Activated T-cell treated with anti-CD3 and anti-CD28 coated beads, Interleukin-2, amount 50 U/mL, for 4 hours (primary cell): Measurements from ENCODE around the gene CCDC7. TPM values are rescaled to one million over a fixed set of nuclear protein-coding genes. Genes with fewer than 3 reads are reported as not detected.
"Not testable (repeated sequence)": the region's sequence is repeated elsewhere in the genome, so short reads cannot be mapped to it uniquely, and the experiment has no call there.

Experiments used
- ATAC-seq, 2 donors: fragments of 200-7000 bp; cut with Tn5 transposase; one replicate each; pipeline ENCODE4 v1.10.0; 2021
- DNase-seq: peaks from one replicate; pipeline ENCODE4 v3.0.0-alpha.2; 2020
- H3K27me3 Mint-ChIP-seq: one replicate; pipeline ENCODE4 v1.8.0; 2021; ENCODE audit warnings: low read depth, mixed read lengths
- H3K36me3 Mint-ChIP-seq: one replicate; pipeline ENCODE4 v1.8.0; 2022; ENCODE audit warnings: mixed read lengths; ENCODE audit not compliant: insufficient read depth
- H3K4me1 Mint-ChIP-seq: one replicate; pipeline ENCODE4 v1.8.0; 2021; ENCODE audit warnings: low read depth, mixed read lengths
- H3K4me3 Mint-ChIP-seq: one replicate; pipeline ENCODE4 v1.8.0; 2021; ENCODE audit warnings: mild to moderate bottlenecking, moderate library complexity, mixed read lengths
- H3K9me3 Mint-ChIP-seq: one replicate; pipeline ENCODE4 v1.8.0; 2021; ENCODE audit warnings: mixed read lengths
- total RNA-seq, 3 donors: library from RNA; stranded (reverse); gene quantifications; one replicate each; pipeline ENCODE4 v1.2.1, GENCODE V29; 2021

CCDC7 gene
- total RNA-seq, 3 donors from 2014 or later, result 7.2 to 9.5 (median 8.8) TPM

GRCh38 chr10:32754900-32755299, 309.0 kb downstream of the CCDC7 start:
- H3K36me3 Mint-ChIP-seq, H3K27me3 Mint-ChIP-seq, ATAC-seq, H3K4me1 Mint-ChIP-seq, H3K4me3 Mint-ChIP-seq, DNase-seq: not testable (repeated sequence)
- peaks cover 22% of the 10 kb centered on the region for H3K9me3 Mint-ChIP-seq

GRCh38 chr10:32771217-32771616, 325.3 kb downstream of the CCDC7 start:
- DNase-seq (no peak), ATAC-seq (no peak)
- Mint-ChIP-seq H3K4me3 (no peak overlapping the region), H3K36me3 (peaks cover 11% of the 10 kb centered on the region), H3K4me1 (no peaks in the 10 kb centered on the region), H3K9me3 (peaks cover 57% of the 10 kb centered on the region), H3K27me3 (no peaks in the 10 kb centered on the region)

- ATAC-seq (no peak), DNase-seq (no peak)
- H3K4me3 Mint-ChIP-seq, result no peak overlapping the region
- peaks cover 11% of the 10 kb centered on the region for H3K36me3 Mint-ChIP-seq
- H3K4me1 Mint-ChIP-seq, result no peaks in the 10 kb centered on the region
- H3K9me3 Mint-ChIP-seq, result peaks cover 47% of the 10 kb centered on the region
- H3K27me3 Mint-ChIP-seq, result no peaks in the 10 kb centered on the region
Measured at GRCh38 chr10:32773105-32773504, 327.2 kb downstream of the CCDC7 start.

GRCh38 chr10:32786968-32787367, 341.0 kb downstream of the CCDC7 start:
- ATAC-seq (no peak), DNase-seq (no peak)
- Mint-ChIP-seq H3K9me3 (peaks cover 10% of the 10 kb centered on the region), H3K27me3 (no peaks in the 10 kb centered on the region), H3K36me3 (peaks cover 4% of the 10 kb centered on the region), H3K4me1 (no peaks in the 10 kb centered on the region), H3K4me3 (no peak overlapping the region)

- no peak for ATAC-seq
- no peaks in the 10 kb centered on the region for H3K27me3 Mint-ChIP-seq
- H3K9me3 Mint-ChIP-seq, result peaks cover 10% of the 10 kb centered on the region
- H3K36me3 Mint-ChIP-seq, result peaks cover 4% of the 10 kb centered on the region
- no peak for DNase-seq
- no peak overlapping the region for H3K4me3 Mint-ChIP-seq
- no peaks in the 10 kb centered on the region for H3K4me1 Mint-ChIP-seq
Measured at GRCh38 chr10:32787690-32788284, 341.8 kb downstream of the CCDC7 start.

- peaks cover 10% of the 10 kb centered on the region for H3K9me3 Mint-ChIP-seq
- peaks cover 4% of the 10 kb centered on the region for H3K36me3 Mint-ChIP-seq
- H3K4me3 Mint-ChIP-seq, result no peak overlapping the region
- ATAC-seq, result no peak
- no peaks in the 10 kb centered on the region for H3K27me3 Mint-ChIP-seq
- no peaks in the 10 kb centered on the region for H3K4me1 Mint-ChIP-seq
- no peak for DNase-seq
Measured at GRCh38 chr10:32788359-32788758, 342.4 kb downstream of the CCDC7 start.

- Mint-ChIP-seq H3K4me3 (no peak overlapping the region), H3K9me3 (peaks cover 10% of the 10 kb centered on the region), H3K27me3 (no peaks in the 10 kb centered on the region), H3K4me1 (no peaks in the 10 kb centered on the region), H3K36me3 (peaks cover 4% of the 10 kb centered on the region)
- DNase-seq (no peak), ATAC-seq (no peak)
Measured at GRCh38 chr10:32790483-32790882, 344.5 kb downstream of the CCDC7 start.

GRCh38 chr10:32793033-32793432, 347.1 kb downstream of the CCDC7 start:
- Mint-ChIP-seq H3K27me3 (no peaks in the 10 kb centered on the region), H3K36me3 (peaks cover 2% of the 10 kb centered on the region), H3K9me3 (peaks cover 5% of the 10 kb centered on the region), H3K4me1 (no peaks in the 10 kb centered on the region), H3K4me3 (no peak overlapping the region)
- DNase-seq, result no peak
- no peak for ATAC-seq

GRCh38 chr10:32795598-32796183, 349.8 kb downstream of the CCDC7 start:
- Mint-ChIP-seq H3K36me3 (peaks cover 2% of the 10 kb centered on the region), H3K9me3 (no peaks in the 10 kb centered on the region), H3K4me3 (no peak overlapping the region), H3K27me3 (no peaks in the 10 kb centered on the region), H3K4me1 (no peaks in the 10 kb centered on the region)
- DNase-seq (no peak), ATAC-seq (no peak)

GRCh38 chr10:32797393-32797792, 351.5 kb downstream of the CCDC7 start:
- not testable (repeated sequence) for ATAC-seq, H3K4me1 Mint-ChIP-seq, H3K4me3 Mint-ChIP-seq, H3K36me3 Mint-ChIP-seq, DNase-seq, H3K9me3 Mint-ChIP-seq, H3K27me3 Mint-ChIP-seq

- no peak for ATAC-seq
- Mint-ChIP-seq H3K27me3 (no peaks in the 10 kb centered on the region), H3K36me3 (no peaks in the 10 kb centered on the region), H3K4me3 (no peak overlapping the region), H3K4me1 (no peaks in the 10 kb centered on the region), H3K9me3 (no peaks in the 10 kb centered on the region)
- no peak for DNase-seq
Measured at GRCh38 chr10:32846974-32847373, 401.0 kb downstream of the CCDC7 start.

- Mint-ChIP-seq H3K4me3 (no peak overlapping the region), H3K36me3 (no peaks in the 10 kb centered on the region), H3K27me3 (no peaks in the 10 kb centered on the region), H3K9me3 (no peaks in the 10 kb centered on the region), H3K4me1 (peaks cover 2% of the 10 kb centered on the region)
- DNase-seq (no peak), ATAC-seq (no peak)
Measured at GRCh38 chr10:32851301-32851700, 405.4 kb downstream of the CCDC7 start.

- H3K4me3 Mint-ChIP-seq, result no peak overlapping the region
- H3K36me3 Mint-ChIP-seq, result peaks cover 3% of the 10 kb centered on the region
- ATAC-seq (no peak), DNase-seq (no peak)
- H3K9me3 Mint-ChIP-seq, result peaks cover 2% of the 10 kb centered on the region
- peaks cover 2% of the 10 kb centered on the region for H3K4me1 Mint-ChIP-seq
- H3K27me3 Mint-ChIP-seq, result no peaks in the 10 kb centered on the region
Measured at GRCh38 chr10:32854435-32854834, 408.5 kb downstream of the CCDC7 start.

GRCh38 chr10:32865170-32865569, 419.2 kb downstream of the CCDC7 start:
- no peaks in the 10 kb centered on the region for H3K27me3 Mint-ChIP-seq
- ATAC-seq, result no peak
- no peak overlapping the region for H3K4me3 Mint-ChIP-seq
- no peaks in the 10 kb centered on the region for H3K4me1 Mint-ChIP-seq
- H3K9me3 Mint-ChIP-seq, result peaks cover 3% of the 10 kb centered on the region
- DNase-seq, result no peak
- no peaks in the 10 kb centered on the region for H3K36me3 Mint-ChIP-seq

GRCh38 chr10:32877915-32878314, 432.0 kb downstream of the CCDC7 start:
- no peaks in the 10 kb centered on the region for H3K27me3 Mint-ChIP-seq
- DNase-seq (no peak), ATAC-seq (no peak)
- H3K36me3 Mint-ChIP-seq, result peaks cover 6% of the 10 kb centered on the region
- H3K4me1 Mint-ChIP-seq, result peaks cover 3% of the 10 kb centered on the region
- peaks cover 10% of the 10 kb centered on the region for H3K9me3 Mint-ChIP-seq
- H3K4me3 Mint-ChIP-seq, result no peak overlapping the region
